GM10248 (cell line): ENCODE data around the gene OSBPL7.

Experiments
- CTCF ChIA-PET: fragments of 300-600 bp; sonication (Branson Sonifier 250); formaldehyde crosslinking; extraction: SDS; loops from one replicate; lab custom pipeline; 2021; ENCODE audit warnings: antibody characterized with exemption; lab: Yijun Ruan, JAX
- POLR2A ChIA-PET: fragments of 350-650 bp; sonication (Branson Sonifier 250); formaldehyde crosslinking; extraction: SDS; loops from one replicate; lab custom pipeline; 2020; ENCODE audit warnings: antibody characterized with exemption; lab: Yijun Ruan, JAX
- DNase-seq: peaks from one replicate; pipeline ENCODE4 v3.0.0; 2012; ENCODE audit errors: extremely low spot score
- TF ChIP-seq, protein P1 (sequence below): IDR thresholded peaks from 2 replicates; pipeline ENCODE4 v1.5.1; 2012; ENCODE audit warnings: mild to moderate bottlenecking, low read depth; ENCODE audit errors: extremely low read depth, missing control alignments, control extremely low read depth

OSBPL7 gene

DNA sequence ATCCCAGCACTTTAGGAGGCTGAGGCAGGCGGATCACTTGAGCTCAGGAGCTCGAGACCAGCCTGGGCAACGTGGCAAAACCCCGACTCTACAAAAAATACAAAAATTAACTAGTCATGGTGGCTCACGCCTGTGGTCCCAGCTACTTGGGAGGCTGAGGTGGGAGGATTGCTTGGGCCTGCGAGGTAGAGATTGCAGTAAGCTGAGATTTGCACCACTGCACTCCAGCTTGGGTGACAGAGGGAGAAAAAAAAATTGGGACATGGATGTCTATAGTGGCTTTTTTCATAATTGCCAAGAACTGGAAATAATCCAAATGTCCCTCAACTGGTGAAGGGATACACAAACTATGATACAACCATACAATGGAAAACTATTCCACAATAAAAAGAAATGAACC is 28.6 kb downstream of the OSBPL7 start:
- TF ChIP-seq, protein P1, sequence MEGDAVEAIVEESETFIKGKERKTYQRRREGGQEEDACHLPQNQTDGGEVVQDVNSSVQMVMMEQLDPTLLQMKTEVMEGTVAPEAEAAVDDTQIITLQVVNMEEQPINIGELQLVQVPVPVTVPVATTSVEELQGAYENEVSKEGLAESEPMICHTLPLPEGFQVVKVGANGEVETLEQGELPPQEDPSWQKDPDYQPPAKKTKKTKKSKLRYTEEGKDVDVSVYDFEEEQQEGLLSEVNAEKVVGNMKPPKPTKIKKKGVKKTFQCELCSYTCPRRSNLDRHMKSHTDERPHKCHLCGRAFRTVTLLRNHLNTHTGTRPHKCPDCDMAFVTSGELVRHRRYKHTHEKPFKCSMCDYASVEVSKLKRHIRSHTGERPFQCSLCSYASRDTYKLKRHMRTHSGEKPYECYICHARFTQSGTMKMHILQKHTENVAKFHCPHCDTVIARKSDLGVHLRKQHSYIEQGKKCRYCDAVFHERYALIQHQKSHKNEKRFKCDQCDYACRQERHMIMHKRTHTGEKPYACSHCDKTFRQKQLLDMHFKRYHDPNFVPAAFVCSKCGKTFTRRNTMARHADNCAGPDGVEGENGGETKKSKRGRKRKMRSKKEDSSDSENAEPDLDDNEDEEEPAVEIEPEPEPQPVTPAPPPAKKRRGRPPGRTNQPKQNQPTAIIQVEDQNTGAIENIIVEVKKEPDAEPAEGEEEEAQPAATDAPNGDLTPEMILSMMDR: no peak
- DNase-seq: no peak
- ChIA-PET POLR2A (no interaction called here), CTCF (no interaction called here)

DNA sequence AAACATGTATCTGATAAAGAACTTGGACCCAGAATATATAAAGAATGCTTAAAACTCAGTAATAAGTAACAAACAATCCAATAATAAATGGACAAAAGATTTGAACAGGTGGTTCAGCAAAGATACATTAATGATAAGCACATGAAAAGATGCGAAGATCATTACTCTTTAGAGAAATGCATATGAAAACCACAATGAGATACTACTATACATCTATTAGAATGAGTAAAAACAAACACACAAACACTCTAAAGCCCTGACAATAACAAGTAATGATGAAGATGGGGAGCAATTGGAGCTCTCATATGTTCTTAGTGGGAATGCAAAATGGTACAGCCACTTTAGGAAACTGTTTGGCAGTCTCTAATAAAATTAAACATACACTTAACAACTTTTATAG is 29.1 kb downstream of the OSBPL7 start:
- TF ChIP-seq, protein P1: no peak

DNA sequence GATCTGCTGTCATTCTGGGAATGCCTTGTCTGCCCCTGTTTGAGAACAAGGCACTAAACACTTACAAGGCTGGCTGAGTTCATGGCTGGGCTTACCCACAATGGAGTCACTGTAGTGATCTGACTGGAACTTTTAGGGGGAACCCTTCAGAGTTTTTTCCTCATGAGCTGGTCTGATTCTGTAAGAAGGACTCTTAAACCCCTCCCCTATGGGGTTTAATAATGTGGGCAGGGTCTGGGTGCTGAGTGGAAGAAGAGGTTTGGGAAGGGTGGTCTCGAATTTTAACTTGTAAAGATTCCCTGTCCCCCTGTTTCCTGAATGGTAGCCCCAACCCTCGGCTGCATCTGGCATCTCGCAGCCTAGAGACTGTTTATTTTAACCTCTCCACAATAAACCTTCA is 30.6 kb downstream of the OSBPL7 start:
- no peak for DNase-seq
- POLR2A ChIA-PET: no interaction called here
- TF ChIP-seq, protein P1: no peak
- CTCF ChIA-PET: interaction anchor here (0.8 kb wide), 1 partner anchor 24 kb away, joined by 3 read pairs; no protein-coding TSS in a partner anchor

More for the DNA sequence above, 29.1 kb downstream of the OSBPL7 start:
- CTCF ChIA-PET: no interaction called here
- no peak for DNase-seq
- POLR2A ChIA-PET: no interaction called here

DNA sequence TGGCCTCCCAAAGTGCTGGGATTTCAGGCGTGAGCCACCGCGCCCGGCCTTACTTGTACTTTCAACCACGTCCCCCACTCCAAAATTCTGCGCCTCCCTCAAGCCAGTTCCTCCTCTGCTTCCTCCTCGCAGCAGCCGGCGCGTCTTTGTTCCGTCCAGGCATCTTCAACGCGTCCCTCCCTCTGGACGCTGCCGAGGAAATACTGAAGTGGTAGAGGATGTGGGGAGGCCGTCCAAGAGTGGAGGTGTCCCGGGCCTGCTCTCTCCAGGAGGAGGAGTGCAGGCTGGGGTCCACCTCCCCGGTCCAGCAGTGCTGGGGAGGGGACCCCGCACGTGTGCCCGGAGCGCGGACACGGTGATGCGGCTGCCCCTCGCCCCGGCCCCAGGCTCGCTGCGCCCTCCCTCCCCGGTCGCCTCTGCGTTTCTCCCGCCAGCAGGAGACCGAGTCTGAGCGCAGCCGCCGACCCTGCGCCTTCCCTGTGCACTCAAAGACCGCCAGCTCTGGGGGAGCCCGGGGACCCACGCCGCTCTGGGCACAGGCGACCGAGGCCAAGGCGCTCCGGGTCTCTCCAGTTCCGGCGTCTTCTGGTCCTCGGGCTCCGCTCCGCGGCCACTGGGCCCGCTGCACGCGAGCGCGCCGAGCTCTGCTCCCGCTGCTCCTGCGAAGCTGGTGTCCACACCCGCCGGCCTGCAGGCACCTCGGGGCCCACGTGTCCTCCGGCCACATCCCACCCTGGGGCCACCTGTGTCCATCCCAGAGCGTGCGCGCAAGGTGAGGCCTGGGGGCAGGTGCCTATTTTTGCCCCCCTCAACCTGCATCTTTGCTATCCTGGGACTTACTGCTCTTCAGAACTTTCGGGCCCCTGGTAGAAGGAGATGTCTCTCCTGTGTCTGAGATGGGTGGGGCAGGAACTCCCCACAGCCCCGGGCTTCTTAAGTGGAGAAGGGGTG is 31.7 kb downstream of the OSBPL7 start:
- ChIA-PET POLR2A (no interaction called here), CTCF (interaction anchor here (0.6 to 1.2 kb wide), 8 partner anchors 8 to 126 kb away, joined by 3 to 9 read pairs (median 4); no protein-coding TSS in a partner anchor)
- TF ChIP-seq, protein P1: peak; percentile 77
- DNase-seq: peak; percentile 79

DNA sequence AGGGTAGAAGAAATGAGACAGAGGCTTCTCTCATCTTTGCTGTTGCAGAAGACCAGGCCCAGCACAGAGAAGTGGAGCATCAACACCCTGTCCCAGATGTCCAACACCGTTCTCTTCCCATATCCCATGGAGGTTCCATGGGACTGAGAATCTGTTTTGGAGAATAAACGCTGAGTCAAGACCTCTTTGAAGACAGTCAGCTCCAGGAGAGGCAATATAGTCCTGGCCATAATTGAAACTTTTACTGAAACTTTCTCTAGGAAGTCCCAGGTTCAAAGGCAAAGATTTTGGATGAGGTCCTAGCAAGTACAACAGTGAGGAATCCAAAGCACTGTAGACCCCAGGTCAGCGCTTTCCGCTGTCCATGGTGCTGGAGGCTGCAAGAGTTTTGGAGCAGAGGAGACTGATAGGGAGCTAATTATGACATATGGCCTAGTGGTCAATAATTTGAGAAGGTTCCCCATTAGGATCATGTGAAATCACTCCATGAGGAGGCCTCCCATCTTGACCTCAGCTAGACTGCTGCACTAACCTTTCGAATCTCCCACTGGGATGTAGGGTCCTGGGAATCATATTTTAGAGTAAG is 36.0 kb downstream of the OSBPL7 start:
- DNase-seq: peak; percentile 31
- CTCF ChIA-PET: interaction anchor here (0.7 to 1.8 kb wide), 12 partner anchors 8 to 121 kb away, joined by 3 to 11 read pairs (median 4); no protein-coding TSS in a partner anchor
- TF ChIP-seq, protein P1: no peak
- POLR2A ChIA-PET: interaction anchor here (0.6 kb wide), 1 partner anchor 135 kb away, joined by 4 read pairs; no protein-coding TSS in a partner anchor

DNA sequence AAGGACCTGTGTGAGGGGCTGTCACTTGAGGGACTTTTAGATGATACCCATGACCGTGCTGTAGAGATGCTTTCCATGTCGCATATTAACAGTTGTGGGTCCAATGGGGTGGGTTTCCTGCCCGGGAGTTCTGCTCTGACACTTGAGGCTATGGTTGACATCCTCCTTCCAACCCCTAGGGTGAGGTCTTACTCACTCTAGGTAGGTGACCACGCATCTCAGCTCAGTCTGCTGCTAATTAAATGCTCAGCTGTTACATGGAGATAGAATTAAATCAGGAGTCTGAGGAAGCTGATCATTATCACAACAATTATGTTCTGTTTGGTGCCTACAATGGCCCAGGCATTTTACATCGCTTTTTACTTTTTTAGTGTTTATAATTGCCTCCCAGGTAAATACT is 40.2 kb downstream of the OSBPL7 start:
- TF ChIP-seq, protein P1: no peak
- ChIA-PET POLR2A (no interaction called here), CTCF (no interaction called here)

More for the DNA sequence above, 40.2 kb downstream of the OSBPL7 start:
- DNase-seq: no peak
